ENCODE results near the gene YPEL5. TPM values are rescaled to one million over a fixed set of nuclear protein-coding genes. Genes with fewer than 3 reads are reported as not detected.
"Not testable (repeated sequence)": the region's sequence is repeated elsewhere in the genome, so short reads cannot be mapped to it uniquely, and the experiment has no call there.

YPEL5 gene
- 190 and 225 TPM in 2 replicates for total RNA-seq (2021)
- Bru-seq, nascent RNA, result percentile 99 among the genes with signal in this experiment
- percentile 99 among the genes with signal in this experiment for BruChase-seq, experiment 1, labeled RNA remaining after a 2-hour chase
- percentile 99 among the genes with signal in this experiment for BruChase-seq, experiment 2, labeled RNA remaining after a 6-hour chase
- long read RNA-seq, transcript YPEL5-204 (4 exons, 2,197 nt), result minor isoform, 12 of 510 reads
- long read RNA-seq, transcript YPEL5-201 (3 exons, 2,182 nt), result major isoform, 336 of 510 reads
- long read RNA-seq, transcript YPEL5-203 (5 exons, 2,560 nt), result minor isoform, 5 of 510 reads
- long read RNA-seq, transcript YPEL5-202 (4 exons, 2,499 nt), result minor isoform, 108 of 510 reads
- long read RNA-seq, partial matches to known transcripts, result 1 of 510 reads
- long read RNA-seq, other reads (novel, unspliced or antisense), result 42 of 510 reads

DNA sequence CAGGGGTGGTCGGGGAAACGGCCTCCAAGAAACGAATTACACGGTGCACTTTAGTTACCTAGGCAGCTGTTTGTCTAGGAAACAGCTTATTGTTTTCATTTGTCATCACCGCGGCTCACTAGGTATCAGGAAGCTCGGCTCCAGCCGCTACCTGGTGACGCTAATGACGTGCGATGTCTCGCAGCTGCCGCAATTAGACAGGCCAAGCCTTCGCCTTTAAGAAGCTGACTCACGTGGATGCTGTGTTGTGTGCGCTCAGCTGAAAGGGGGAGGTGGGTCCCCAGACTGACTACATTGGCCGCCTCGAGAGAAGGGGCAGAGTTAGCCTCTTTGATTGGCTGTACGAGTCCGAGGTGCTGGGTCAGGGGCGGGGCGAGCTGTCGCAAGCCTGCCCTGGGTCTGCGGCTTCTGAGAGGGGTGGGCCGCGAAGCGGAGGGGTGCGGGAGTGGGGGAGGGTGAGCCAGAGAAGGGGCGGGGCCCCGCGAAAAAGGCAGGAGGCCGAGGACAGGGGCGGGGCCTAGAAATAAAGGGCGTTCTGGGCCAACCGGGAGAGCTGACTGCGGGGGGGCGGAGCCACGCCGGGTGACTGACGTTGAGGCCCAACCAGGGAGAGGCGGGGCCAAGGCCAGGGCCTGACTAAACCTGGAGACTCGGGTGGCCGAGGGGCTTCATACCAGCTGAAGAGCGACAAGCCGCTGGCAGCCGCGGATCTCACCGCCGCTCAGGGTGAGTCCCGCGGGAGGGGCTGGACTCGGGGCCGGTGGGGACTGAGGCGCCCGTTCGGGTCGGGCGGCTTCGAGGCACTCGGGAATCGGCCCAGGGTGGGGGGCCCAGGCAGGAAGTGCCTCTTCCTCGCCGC lies at the start of gene YPEL5:
TSS of gene YPEL5 (plus strand) at position 671 of the 859 bp plus-strand sequence. CDS start 9,645 bp downstream, outside the sequence.
- ChIA-PET CTCF (interaction anchor here (1.0 kb wide), 1 partner anchor 19 kb away, joined by 3 read pairs; no protein-coding TSS in a partner anchor), POLR2A (ENCODE audit: low non-redundant PET) (interaction anchor here (0.5 to 0.6 kb wide), 3 partner anchors 16 to 78 kb away, joined by 5 to 7 read pairs (median 5); no protein-coding TSS in a partner anchor)
- BruUV-seq (replicated peaks), result no TSS peak
- no peak for TF ChIP-seq EZH2 (IDR thresholded peaks at IDR 0.05; ENCODE audit: borderline replicate concordance, low read depth, low read length, poor library complexity, severe bottlenecking)
- TF ChIP-seq, protein P1, sequence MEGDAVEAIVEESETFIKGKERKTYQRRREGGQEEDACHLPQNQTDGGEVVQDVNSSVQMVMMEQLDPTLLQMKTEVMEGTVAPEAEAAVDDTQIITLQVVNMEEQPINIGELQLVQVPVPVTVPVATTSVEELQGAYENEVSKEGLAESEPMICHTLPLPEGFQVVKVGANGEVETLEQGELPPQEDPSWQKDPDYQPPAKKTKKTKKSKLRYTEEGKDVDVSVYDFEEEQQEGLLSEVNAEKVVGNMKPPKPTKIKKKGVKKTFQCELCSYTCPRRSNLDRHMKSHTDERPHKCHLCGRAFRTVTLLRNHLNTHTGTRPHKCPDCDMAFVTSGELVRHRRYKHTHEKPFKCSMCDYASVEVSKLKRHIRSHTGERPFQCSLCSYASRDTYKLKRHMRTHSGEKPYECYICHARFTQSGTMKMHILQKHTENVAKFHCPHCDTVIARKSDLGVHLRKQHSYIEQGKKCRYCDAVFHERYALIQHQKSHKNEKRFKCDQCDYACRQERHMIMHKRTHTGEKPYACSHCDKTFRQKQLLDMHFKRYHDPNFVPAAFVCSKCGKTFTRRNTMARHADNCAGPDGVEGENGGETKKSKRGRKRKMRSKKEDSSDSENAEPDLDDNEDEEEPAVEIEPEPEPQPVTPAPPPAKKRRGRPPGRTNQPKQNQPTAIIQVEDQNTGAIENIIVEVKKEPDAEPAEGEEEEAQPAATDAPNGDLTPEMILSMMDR (conservative IDR thresholded peaks at IDR 0.05; ENCODE audit: low read depth, low read length), result no peak
- H3K36me3 ChIP-seq (ENCODE audit: insufficient read depth, low read length, poor library complexity, severe bottlenecking), result peaks cover 31% of the 10 kb centered on the region
- peak within 1 kb of the TSS; percentile 86 for H3K4me3 ChIP-seq (ENCODE audit: low read depth, low read length, poor library complexity, severe bottlenecking)
- intact Hi-C loops (cut with micrococcal nuclease; ENCODE audit: unreplicated experiment), result no loop called here
- peaks cover 24% of the 10 kb centered on the region for H3K4me1 ChIP-seq (ENCODE audit: insufficient read depth, low read length, poor library complexity, severe bottlenecking)
- peak within 1 kb of the TSS; percentile 92 for H3K27ac ChIP-seq (ENCODE audit: low read depth, low read length, poor library complexity, severe bottlenecking)
- peak; percentile 99 for DNase-seq (ENCODE audit: low spot score)
- no peaks in the 10 kb centered on the region for H3K27me3 ChIP-seq (replicated peaks; ENCODE audit: insufficient read depth, low read depth, low read length, poor library complexity)
- no peaks in the 10 kb centered on the region for H3K9me3 ChIP-seq (ENCODE audit: low read depth, low read length, poor library complexity, severe bottlenecking)

DNA sequence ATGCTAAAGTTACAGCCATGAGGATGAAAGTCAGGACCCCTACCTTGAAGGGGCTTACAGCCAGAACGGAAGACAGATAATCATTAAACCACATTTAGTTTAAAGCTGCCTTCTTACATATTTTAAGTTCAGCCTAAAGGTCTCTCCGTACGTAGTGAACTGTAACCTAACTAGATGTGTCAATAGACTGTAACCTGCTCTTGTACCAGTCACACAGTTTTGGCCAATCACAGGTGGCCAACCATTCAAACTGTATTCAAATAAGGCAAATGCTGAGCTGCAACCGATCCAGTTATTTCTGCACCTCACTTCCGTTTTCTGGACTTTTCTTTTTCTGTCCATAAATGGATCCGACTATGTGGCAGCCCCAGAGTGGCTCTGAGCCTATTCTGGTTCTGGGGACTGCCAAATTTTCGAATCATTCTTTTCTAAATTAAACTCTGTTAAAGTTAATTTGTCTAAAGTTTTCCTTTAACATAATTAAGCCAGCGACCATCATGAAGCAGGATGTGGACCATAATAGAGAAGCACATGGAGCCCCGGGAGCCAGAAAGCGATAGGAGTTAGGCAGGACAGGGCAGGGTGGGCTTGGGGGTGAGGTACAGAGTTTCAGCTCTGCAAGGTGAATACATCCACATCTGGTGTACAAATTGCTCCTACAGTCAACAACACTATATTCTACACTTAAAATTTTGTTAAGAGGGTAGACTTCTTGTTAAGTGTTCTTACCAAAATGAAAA lies 48.4 kb upstream of the YPEL5 start:
- ChIA-PET CTCF (no interaction called here), POLR2A (ENCODE audit: low non-redundant PET) (no interaction called here)
- DNase-seq (ENCODE audit: low spot score), result no peak
- intact Hi-C loops (cut with micrococcal nuclease; ENCODE audit: unreplicated experiment), result no loop called here
- Histone ChIP-seq H3K4me3 (ENCODE audit: low read depth, low read length, poor library complexity, severe bottlenecking) (no peak overlapping the region), H3K27me3 (replicated peaks; ENCODE audit: insufficient read depth, low read depth, low read length, poor library complexity) (no peaks in the 10 kb centered on the region), H3K9me3 (ENCODE audit: low read depth, low read length, poor library complexity, severe bottlenecking) (no peaks in the 10 kb centered on the region), H3K4me1 (ENCODE audit: insufficient read depth, low read length, poor library complexity, severe bottlenecking) (peaks cover 5% of the 10 kb centered on the region), H3K27ac (ENCODE audit: low read depth, low read length, poor library complexity, severe bottlenecking) (no peak overlapping the region), H3K36me3 (ENCODE audit: insufficient read depth, low read length, poor library complexity, severe bottlenecking) (no peaks in the 10 kb centered on the region)
- no TSS peak for BruUV-seq (replicated peaks)
- no peak for TF ChIP-seq EZH2 (IDR thresholded peaks at IDR 0.05; ENCODE audit: borderline replicate concordance, low read depth, low read length, poor library complexity, severe bottlenecking)
- TF ChIP-seq, protein P1 (conservative IDR thresholded peaks at IDR 0.05; ENCODE audit: low read depth, low read length), result no peak

DNA sequence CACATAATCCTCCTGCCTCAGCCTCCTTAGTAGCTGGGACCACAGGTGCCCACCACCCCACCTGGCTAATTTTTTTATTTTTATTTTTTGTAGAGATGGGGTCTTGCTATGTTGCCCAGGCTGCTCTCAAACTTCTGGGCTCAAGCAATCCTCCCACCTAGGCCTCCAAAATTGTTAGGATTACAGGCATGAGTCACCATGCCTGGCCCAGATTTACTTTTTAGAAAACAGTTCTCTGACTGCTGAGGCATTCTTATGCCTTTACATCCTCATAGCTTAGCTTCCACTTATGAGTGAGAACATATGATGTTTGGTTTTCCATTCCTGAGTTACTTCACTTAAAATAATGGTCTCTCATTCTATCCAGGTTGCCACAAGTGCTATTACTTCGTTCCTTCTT lies 47.4 kb upstream of the YPEL5 start:
- DNase-seq (ENCODE audit: low spot score); H3K27ac ChIP-seq (ENCODE audit: low read depth, low read length, poor library complexity, severe bottlenecking); H3K27me3 ChIP-seq (replicated peaks; ENCODE audit: insufficient read depth, low read depth, low read length, poor library complexity); H3K4me1 ChIP-seq (ENCODE audit: insufficient read depth, low read length, poor library complexity, severe bottlenecking); H3K9me3 ChIP-seq (ENCODE audit: low read depth, low read length, poor library complexity, severe bottlenecking); BruUV-seq (replicated peaks); intact Hi-C loops (cut with micrococcal nuclease; ENCODE audit: unreplicated experiment); CTCF ChIA-PET; H3K36me3 ChIP-seq (ENCODE audit: insufficient read depth, low read length, poor library complexity, severe bottlenecking); H3K4me3 ChIP-seq (ENCODE audit: low read depth, low read length, poor library complexity, severe bottlenecking): not testable (repeated sequence)
- POLR2A ChIA-PET (ENCODE audit: low non-redundant PET), result interaction anchor here (0.7 kb wide), 1 partner anchor 15 kb away, joined by 4 read pairs; no protein-coding TSS in a partner anchor

DNA sequence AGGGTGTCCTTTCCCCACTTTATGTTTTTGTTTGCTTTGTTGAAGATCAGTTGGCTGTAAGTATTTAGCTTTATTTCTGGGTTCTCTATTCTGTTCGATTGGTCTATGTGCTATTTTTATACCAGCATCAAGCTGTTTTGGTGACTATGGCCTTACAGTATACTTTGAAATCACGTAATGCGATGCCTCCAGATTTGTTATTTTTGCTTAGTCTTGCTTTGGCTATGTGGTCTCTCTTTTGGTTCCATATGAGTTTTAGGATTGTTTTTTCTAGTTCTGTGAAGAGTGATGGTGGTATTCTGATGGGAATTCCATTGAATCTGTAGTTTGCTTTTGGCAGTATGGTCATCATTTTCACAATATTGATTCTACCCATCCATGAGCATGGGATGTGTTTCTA lies 46.1 kb upstream of the YPEL5 start:
- POLR2A ChIA-PET (ENCODE audit: low non-redundant PET); DNase-seq (ENCODE audit: low spot score); H3K4me3 ChIP-seq (ENCODE audit: low read depth, low read length, poor library complexity, severe bottlenecking); H3K4me1 ChIP-seq (ENCODE audit: insufficient read depth, low read length, poor library complexity, severe bottlenecking); BruUV-seq (replicated peaks); H3K9me3 ChIP-seq (ENCODE audit: low read depth, low read length, poor library complexity, severe bottlenecking); intact Hi-C loops (cut with micrococcal nuclease; ENCODE audit: unreplicated experiment); H3K27me3 ChIP-seq (replicated peaks; ENCODE audit: insufficient read depth, low read depth, low read length, poor library complexity); H3K36me3 ChIP-seq (ENCODE audit: insufficient read depth, low read length, poor library complexity, severe bottlenecking); H3K27ac ChIP-seq (ENCODE audit: low read depth, low read length, poor library complexity, severe bottlenecking): not testable (repeated sequence)
- CTCF ChIA-PET, result interaction anchor here (1.8 kb wide), 1 partner anchor 10 kb away, joined by 4 read pairs; no protein-coding TSS in a partner anchor

Data from A673 (cell line).